Spinal cord (tissue), 10 donors: ENCODE data around the gene HSD11B1L. TPM values are rescaled to one million over a fixed set of nuclear protein-coding genes. Genes with fewer than 3 reads are reported as not detected.

Experiments
- DNase-seq, 6 donors: peaks; one replicate each; pipeline versions ENCODE4 v3.0.0 to v3.0.0-alpha.2; 2013 to 2015; ENCODE audit warnings: low spot score in 6 of 6, low read depth in 4 of 6
- H3K27ac ChIP-seq: one replicate; pipeline ENCODE4 v1.5.1; 2013; ENCODE audit warnings: low read depth, low read length, control low read depth
- H3K27me3 ChIP-seq: one replicate; pipeline ENCODE4 v1.6.1; 2013; ENCODE audit warnings: low read length; ENCODE audit not compliant: control insufficient read depth, insufficient read depth
- H3K36me3 ChIP-seq: one replicate; pipeline ENCODE4 v1.6.1; 2013; ENCODE audit warnings: low read length; ENCODE audit not compliant: control insufficient read depth, insufficient read depth
- H3K4me1 ChIP-seq: one replicate; pipeline ENCODE4 v1.6.1; 2013; ENCODE audit warnings: low read length; ENCODE audit not compliant: control insufficient read depth, insufficient read depth
- H3K4me3 ChIP-seq: one replicate; pipeline ENCODE4 v1.5.1; 2013; ENCODE audit warnings: low read depth, low read length, control low read depth
- H3K9me3 ChIP-seq: one replicate; pipeline ENCODE4 v1.6.1; 2013; ENCODE audit warnings: low read length; ENCODE audit not compliant: control insufficient read depth, insufficient read depth
- WGBS: methylation state at CpG from one replicate; pipeline ENCODE4 v1.1.5; 2013; ENCODE audit warnings: missing lambda C conversion rate; ENCODE audit not compliant: insufficient coverage; 5-methylcytosine and 5-hydroxymethylcytosine counted together
- polyA plus RNA-seq, 2 donors: library from polyadenylated mRNA; unstranded; fragments of 120-200 nt; gene quantifications; one replicate each; pipeline ENCODE4 v1.2.1, GENCODE V29; 2013; ENCODE audit not compliant: insufficient read length in 2 of 2
- total RNA-seq, 2 donors: library from RNA; depleted of rRNA in 1 of 2; stranded (reverse); fragments of 120-200 nt in 1 of 2; fragments of >200 nt in 1 of 2; gene quantifications; one replicate each; pipeline versions ENCODE4 v1.2.3 to v1.2.4, GENCODE V29; 2013 to 2014
- donor health status: healthy.

Gene HSD11B1L
- total and polyA plus RNA-seq, 4 donors, result 27.7 to 71.1 (median 47.8) TPM

DNA sequence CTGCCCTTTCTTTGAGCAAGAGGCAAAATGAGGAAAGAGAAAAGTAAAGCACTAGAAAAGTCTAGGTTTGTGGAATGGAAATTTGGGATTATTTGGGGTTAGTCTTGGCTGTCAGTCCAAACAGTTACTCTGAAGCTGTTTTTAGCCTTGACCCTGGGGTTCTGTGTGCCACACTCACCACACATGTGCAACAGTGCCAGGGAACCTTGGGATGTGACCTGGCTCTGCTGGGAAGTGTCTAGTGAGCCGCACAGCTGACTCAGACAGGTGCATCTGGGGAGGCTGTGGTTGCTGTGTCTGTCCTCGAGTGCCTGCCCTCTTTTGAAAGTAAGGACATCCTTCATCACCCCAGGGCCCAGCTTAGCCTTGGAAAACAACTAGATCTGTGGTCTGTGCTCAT is 16.3 kb upstream of the HSD11B1L start:
- Histone ChIP-seq H3K36me3 (peaks cover 98% of the 10 kb centered on the region), H3K4me1 (no peaks in the 10 kb centered on the region), H3K4me3 (no peak overlapping the region), H3K27ac (no peak overlapping the region), H3K9me3 (no peaks in the 10 kb centered on the region), H3K27me3 (no peaks in the 10 kb centered on the region)
- DNase-seq, result no peak
- 93% methylated on average over 2 of the region's 2 CpGs for WGBS

DNA sequence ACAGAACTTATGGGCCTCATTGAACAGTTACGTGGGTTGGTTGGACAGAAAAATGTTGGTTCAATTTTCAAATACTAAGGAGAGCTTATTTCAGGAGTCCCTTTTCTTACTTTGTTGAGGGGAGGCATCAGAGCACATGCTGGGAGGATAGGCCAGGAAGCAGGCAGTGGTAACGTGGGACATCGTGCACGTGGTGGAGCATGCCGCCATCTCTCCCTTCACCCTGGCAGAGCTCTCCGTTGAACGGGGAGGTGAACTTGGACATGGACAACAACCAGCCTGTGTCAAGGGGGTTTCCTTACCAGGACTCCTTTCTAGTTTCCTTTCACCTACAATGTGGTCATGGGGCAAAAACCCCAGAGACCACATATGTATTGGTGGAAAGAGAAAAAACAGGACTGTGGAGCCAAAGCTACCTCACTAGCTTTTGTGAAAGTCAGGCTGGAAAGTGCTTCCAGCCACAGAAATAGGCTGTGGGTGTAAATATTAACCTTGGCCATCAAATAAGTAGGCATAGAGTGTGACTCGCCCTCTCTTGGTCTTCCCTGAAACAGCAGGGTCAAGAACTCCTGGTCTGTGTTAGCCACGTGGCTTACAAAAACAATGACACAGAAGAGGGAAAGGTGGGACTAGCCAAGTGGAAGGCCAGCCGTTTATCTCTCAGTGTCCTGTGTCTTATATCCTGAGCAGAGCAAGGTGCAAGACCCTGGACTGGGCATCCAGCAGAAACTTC is 14.9 kb upstream of the HSD11B1L start:
- no peak for DNase-seq
- H3K4me3 ChIP-seq, result no peak overlapping the region
- 89% methylated on average over 9 of the region's 10 CpGs for WGBS

DNA sequence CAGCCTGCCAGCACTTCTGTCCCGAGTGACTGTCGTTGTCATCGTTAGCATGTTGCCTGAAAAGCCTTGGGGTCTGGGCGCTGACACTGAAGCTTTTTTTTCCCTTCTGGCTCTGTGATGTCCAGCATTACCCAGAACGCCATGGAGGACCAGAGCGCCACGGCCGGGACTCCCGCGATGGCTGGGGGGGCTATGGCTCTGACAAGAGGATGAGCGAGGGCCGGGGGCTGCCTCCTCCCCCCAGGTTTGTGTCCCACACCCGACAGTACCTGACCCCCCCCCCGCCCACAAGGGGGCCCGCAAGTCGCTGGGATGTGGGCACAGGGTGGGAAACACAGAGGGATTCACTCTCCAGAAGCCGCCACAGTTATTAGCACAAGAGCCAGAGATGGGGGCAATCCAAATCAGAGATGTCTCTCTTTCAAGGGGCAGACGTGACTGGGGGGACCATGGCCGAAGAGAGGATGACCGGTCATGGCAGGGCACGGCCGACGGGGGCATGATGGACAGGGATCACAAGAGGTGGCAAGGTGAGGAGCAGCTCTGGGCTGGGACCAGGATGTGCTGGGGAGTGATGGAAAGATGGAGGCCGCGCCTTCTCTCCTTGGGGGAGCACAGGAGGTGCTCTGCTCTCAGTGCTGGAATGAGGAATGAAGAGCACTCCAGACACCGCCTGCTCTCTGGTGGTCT is 13.8 kb upstream of the HSD11B1L start:
- H3K27ac ChIP-seq, result no peak overlapping the region

More for the DNA sequence above, 14.9 kb upstream of the HSD11B1L start:
- H3K27ac ChIP-seq, result no peak overlapping the region
- H3K9me3 ChIP-seq, result no peaks in the 10 kb centered on the region
- peaks cover 94% of the 10 kb centered on the region for H3K36me3 ChIP-seq
- no peaks in the 10 kb centered on the region for H3K4me1 ChIP-seq
- no peaks in the 10 kb centered on the region for H3K27me3 ChIP-seq

DNA sequence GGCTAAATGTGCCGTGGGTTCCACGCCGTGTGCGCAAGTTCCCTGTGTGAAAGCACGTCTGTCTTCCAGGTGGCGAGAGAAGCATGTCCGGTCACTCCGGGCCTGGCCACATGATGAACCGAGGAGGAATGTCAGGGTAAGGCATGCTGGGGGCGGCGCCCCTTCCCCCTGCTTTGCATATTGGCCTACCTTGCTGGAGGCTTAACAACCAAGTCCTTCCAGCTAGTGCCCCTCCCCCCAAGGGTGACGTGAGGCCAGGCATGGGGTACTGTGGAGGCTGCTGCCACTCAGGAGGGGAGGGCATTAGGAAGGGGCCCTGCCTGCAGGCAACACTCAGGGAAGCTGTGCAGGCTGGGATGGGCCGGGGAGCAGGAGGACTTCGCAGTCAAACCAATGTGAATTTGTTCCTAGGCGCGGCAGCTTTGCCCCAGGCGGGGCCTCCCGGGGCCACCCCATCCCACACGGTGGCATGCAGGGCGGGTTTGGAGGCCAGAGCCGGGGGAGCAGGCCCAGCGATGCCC is 13.0 kb upstream of the HSD11B1L start:
- Histone ChIP-seq H3K27me3 (no peaks in the 10 kb centered on the region), H3K4me3 (no peak overlapping the region), H3K4me1 (no peaks in the 10 kb centered on the region), H3K27ac (no peak overlapping the region), H3K9me3 (no peaks in the 10 kb centered on the region), H3K36me3 (peaks cover 87% of the 10 kb centered on the region)
- 79% methylated on average over 15 of the region's 22 CpGs for WGBS
- no peak for DNase-seq

More for the DNA sequence above, 13.8 kb upstream of the HSD11B1L start:
- Histone ChIP-seq H3K27me3 (no peaks in the 10 kb centered on the region), H3K4me3 (no peak overlapping the region), H3K4me1 (no peaks in the 10 kb centered on the region), H3K9me3 (no peaks in the 10 kb centered on the region), H3K36me3 (peaks cover 93% of the 10 kb centered on the region)
- DNase-seq, result no peak
- 93% methylated on average over 19 of the region's 26 CpGs for WGBS

DNA sequence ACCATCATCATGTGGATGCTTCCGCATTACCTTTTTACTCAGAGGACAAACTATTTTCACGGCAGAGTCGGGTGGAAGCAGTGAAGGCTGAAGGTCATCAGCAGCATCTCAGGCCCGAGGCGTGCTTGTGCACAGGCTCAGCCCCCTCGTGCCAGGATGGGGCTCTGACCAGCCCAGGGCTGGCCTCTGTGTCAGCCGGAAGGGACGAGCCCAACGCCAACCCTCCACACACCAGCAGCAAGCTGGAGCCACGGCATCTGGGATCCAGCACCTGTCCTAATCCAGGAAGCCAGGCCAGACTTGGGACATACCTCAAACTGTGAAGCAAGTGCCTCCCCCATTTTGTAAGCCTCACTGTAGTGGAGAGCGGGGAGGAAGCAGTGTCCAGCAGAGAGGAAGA is 11.6 kb upstream of the HSD11B1L start:
- 98% methylated on average over 10 of the region's 11 CpGs for WGBS
- DNase-seq, result no peak
- Histone ChIP-seq H3K27me3 (no peaks in the 10 kb centered on the region), H3K27ac (no peak overlapping the region), H3K4me1 (no peaks in the 10 kb centered on the region), H3K4me3 (no peak overlapping the region), H3K9me3 (no peaks in the 10 kb centered on the region), H3K36me3 (peaks cover 83% of the 10 kb centered on the region)

DNA sequence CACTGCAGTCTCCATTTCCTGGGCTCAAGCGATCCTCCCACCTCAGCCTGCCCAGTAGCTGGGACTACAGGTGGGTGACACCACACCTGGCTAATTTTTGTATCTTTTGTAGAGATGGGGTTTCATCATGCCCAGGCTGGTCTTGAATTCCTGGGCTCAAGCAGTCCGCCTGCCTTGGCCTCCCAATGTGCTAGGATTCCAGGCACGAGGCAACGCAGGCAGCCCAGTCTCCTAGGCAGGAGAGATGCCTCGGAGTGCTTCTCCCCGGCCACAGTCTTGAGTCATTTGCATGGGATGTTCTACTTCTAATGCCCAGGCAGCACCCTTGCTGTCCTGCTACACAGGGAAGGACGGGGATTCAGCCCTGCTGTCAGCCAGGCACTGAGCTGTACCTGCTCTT is 9.2 kb upstream of the HSD11B1L start:
- H3K27me3 ChIP-seq, result no peaks in the 10 kb centered on the region
- no peak for DNase-seq
- H3K4me3 ChIP-seq, result no peak overlapping the region
- WGBS, result 95% methylated on average over 6 of the region's 7 CpGs
- no peaks in the 10 kb centered on the region for H3K9me3 ChIP-seq
- H3K36me3 ChIP-seq, result peaks cover 76% of the 10 kb centered on the region
- H3K4me1 ChIP-seq, result peaks cover 3% of the 10 kb centered on the region
- no peak overlapping the region for H3K27ac ChIP-seq

DNA sequence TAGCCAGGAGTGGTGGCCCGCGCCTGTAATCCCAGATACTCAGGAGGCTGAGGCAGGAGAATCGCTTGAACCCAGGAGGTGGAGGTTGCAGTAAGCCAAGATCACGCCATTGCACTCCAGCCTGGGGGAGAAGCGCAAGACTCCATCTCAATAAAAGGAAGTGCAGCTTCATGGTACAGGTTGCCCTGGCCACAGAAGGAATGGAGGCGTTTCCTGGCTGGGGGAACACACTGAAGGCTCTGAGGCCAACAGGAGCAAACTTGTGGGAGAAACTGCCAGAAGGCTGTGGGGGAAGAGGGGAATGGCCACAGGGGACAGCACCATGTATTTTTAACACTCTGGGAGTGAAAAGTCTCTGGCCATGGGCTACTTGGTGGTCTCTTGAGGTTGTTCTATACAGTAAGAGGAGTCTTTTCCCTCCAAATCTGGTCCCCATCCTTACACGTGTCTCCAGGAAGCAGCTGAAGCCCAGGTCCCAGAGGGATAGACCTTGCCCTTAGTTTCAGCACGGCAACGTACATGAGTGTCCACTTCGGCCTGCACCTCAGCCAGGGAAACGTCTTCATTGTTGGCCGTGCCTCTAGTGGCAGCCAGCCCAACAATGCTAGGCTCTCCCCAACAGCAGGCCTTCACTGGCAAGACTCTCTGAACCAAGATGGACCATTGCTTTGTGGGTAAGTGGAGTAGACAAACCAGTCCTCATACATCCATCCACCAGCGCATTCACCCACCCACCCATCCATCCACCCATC is 7.9 kb upstream of the HSD11B1L start:
- Histone ChIP-seq H3K27ac (no peak overlapping the region), H3K4me1 (peaks cover 3% of the 10 kb centered on the region), H3K4me3 (no peak overlapping the region), H3K27me3 (no peaks in the 10 kb centered on the region), H3K9me3 (no peaks in the 10 kb centered on the region), H3K36me3 (peaks cover 76% of the 10 kb centered on the region)
- 93% methylated on average over 9 of the region's 13 CpGs for WGBS
- no peak for DNase-seq

DNA sequence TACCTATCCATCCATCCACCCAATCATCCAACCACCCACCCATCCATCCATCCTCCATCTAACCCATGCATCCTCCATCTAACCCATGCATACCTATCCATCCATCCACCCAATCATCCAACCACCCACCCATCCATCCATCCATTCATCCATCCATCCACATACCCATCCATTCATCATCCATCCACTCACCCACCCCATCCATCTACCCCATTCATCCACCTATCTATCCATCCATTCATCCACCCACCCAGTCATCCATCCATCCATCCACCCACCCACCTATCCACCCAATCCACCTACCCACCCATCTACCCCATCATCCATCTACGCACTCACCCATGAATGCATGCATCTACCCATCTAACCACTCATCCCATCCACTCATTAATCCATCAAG is 7.1 kb upstream of the HSD11B1L start:
- H3K36me3 ChIP-seq, result peaks cover 75% of the 10 kb centered on the region

DNA sequence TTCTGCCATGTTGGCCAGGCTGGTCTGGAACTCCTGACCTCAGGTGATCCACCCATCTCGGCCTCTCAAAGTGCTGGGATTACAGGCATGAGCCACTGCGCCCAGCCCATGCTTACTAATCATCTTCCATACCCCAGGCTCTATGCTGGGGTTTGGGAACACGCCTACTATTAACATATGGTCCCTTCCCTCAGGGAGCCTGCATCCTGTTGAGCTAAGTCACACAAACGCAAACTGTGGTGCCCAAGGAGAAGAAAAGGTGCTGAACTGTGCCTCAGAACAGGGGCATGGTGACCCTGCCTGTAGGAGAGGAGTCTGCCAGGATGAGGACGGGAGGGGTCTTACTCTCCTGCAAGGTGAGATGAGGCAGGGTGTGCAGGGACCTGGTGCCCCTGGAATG is 6.1 kb upstream of the HSD11B1L start:
- Histone ChIP-seq H3K27ac (no peak overlapping the region), H3K27me3 (no peaks in the 10 kb centered on the region), H3K4me3 (no peak overlapping the region), H3K36me3 (peaks cover 69% of the 10 kb centered on the region), H3K9me3 (no peaks in the 10 kb centered on the region), H3K4me1 (peaks cover 11% of the 10 kb centered on the region)
- DNase-seq, result no peak
- 95% methylated on average over 4 of the region's 5 CpGs for whole genome bisulfite sequencing

More for the DNA sequence above, 7.1 kb upstream of the HSD11B1L start:
- H3K4me3 ChIP-seq, result no peak overlapping the region
- DNase-seq, result no peak
- WGBS, result 100% methylated on average over 1 of the region's 1 CpG
- no peaks in the 10 kb centered on the region for H3K27me3 ChIP-seq
- H3K9me3 ChIP-seq, result no peaks in the 10 kb centered on the region
- no peak overlapping the region for H3K27ac ChIP-seq
- H3K4me1 ChIP-seq, result peaks cover 3% of the 10 kb centered on the region
